NCI-H1436 treated with DMSO at 0.1 percent for 48 hours (cell line): Measurements from ENCODE around the gene MAST4.
"Not testable (repeated sequence)": the region's sequence is repeated elsewhere in the genome, so short reads cannot be mapped to it uniquely, and the experiment has no call there.

Source experiments
- DNase-seq: peaks from one replicate; lab custom pipeline; 2025; lab: John Stamatoyannopoulos, UW

Gene MAST4

GRCh38 chr5:67089200-67089725, 493.1 kb downstream of the MAST4 start:
- DNase-seq = no peak

- no peak for DNase-seq
Measured at GRCh38 chr5:67090040-67090439, 493.8 kb downstream of the MAST4 start.

- no peak for DNase-seq
Measured at GRCh38 chr5:67090593-67090992, 494.4 kb downstream of the MAST4 start.

- DNase-seq = no peak
Measured at GRCh38 chr5:67092535-67092934, 496.3 kb downstream of the MAST4 start.

GRCh38 chr5:67093279-67093678, 497.1 kb downstream of the MAST4 start:
- DNase-seq = no peak

- no peak for DNase-seq
Measured at GRCh38 chr5:67094476-67095300, 498.5 kb downstream of the MAST4 start.

- DNase-seq = no peak
Measured at GRCh38 chr5:67095346-67096171, 499.4 kb downstream of the MAST4 start.

- DNase-seq = no peak
Measured at GRCh38 chr5:67098656-67099055, 502.5 kb downstream of the MAST4 start.

- no peak for DNase-seq
Measured at GRCh38 chr5:67100301-67100700, 504.1 kb downstream of the MAST4 start.

- DNase-seq = no peak
Measured at GRCh38 chr5:67102708-67103107, 506.5 kb downstream of the MAST4 start.

GRCh38 chr5:67104859-67105258, 508.7 kb downstream of the MAST4 start:
- DNase-seq = no peak

GRCh38 chr5:67105270-67105669, 509.1 kb downstream of the MAST4 start:
- DNase-seq = no peak

GRCh38 chr5:67106626-67107342, 510.6 kb downstream of the MAST4 start:
- no peak for DNase-seq

GRCh38 chr5:67111779-67112178, 515.6 kb downstream of the MAST4 start:
- DNase-seq = no peak

GRCh38 chr5:67115246-67115645, 519.1 kb downstream of the MAST4 start:
- DNase-seq = no peak

GRCh38 chr5:67115817-67116216, 519.6 kb downstream of the MAST4 start:
- no peak for DNase-seq

- no peak for DNase-seq
Measured at GRCh38 chr5:67118050-67118620, 521.9 kb downstream of the MAST4 start.

GRCh38 chr5:67119010-67119409, 522.8 kb downstream of the MAST4 start:
- DNase-seq = no peak

GRCh38 chr5:67120032-67120431, 523.8 kb downstream of the MAST4 start:
- DNase-seq = no peak

GRCh38 chr5:67123819-67124218, 527.6 kb downstream of the MAST4 start:
- no peak for DNase-seq

GRCh38 chr5:67124556-67124955, 528.4 kb downstream of the MAST4 start:
- DNase-seq = no peak

- not testable (repeated sequence) for DNase-seq
Measured at GRCh38 chr5:67127347-67127895, 531.2 kb downstream of the MAST4 start.
